Measurements from ENCODE around the gene WT1. TPM values are rescaled to one million over a fixed set of nuclear protein-coding genes. Genes with fewer than 3 reads are reported as not detected.

The WT1 gene
- total and polyA plus RNA-seq, 9 donors = 28.2 to 171 (median 73.8) TPM

- H3K27me3 ChIP-seq = no peaks in the 10 kb centered on the region
- TF ChIP-seq CTCF (IDR thresholded peaks at IDR 0.05) (no peak), EP300 (IDR thresholded peaks at IDR 0.05) (no peak), POLR2A (IDR thresholded peaks at IDR 0.05) (no peak)
Measured at GRCh38 chr11:32411942-32412615, 23.3 kb downstream of the WT1 start.

GRCh38 chr11:32405592-32405991 lies 29.7 kb downstream of the WT1 start:
- intact Hi-C loops (cut with DNase I) = no loop called here
- Histone ChIP-seq H3K27ac (no peak overlapping the region), H3K9me3 (no peaks in the 10 kb centered on the region), H3K4me3 (no peak overlapping the region), H3K36me3 (no peaks in the 10 kb centered on the region), H3K27me3 (no peaks in the 10 kb centered on the region), H3K4me1 (ENCODE audit: insufficient read depth) (no peaks in the 10 kb centered on the region)
- no peak for DNase-seq
- 79 to 89% (median 86%) methylated on average over 4 of the region's 4 CpGs for WGBS, 3 donors
- TF ChIP-seq EP300 (IDR thresholded peaks at IDR 0.05) (no peak), CTCF (IDR thresholded peaks at IDR 0.05) (no peak), POLR2A (IDR thresholded peaks at IDR 0.05) (no peak)

More at GRCh38 chr11:32411942-32412615, 23.3 kb downstream of the WT1 start:
- peaks cover 2% of the 10 kb centered on the region for H3K4me1 ChIP-seq (ENCODE audit: insufficient read depth)
- no peaks in the 10 kb centered on the region for H3K36me3 ChIP-seq
- intact Hi-C loops (cut with DNase I) = no loop called here
- peak; percentile 48 to 57 (median 56) for DNase-seq
- H3K4me3 ChIP-seq = no peak overlapping the region
- WGBS, 3 donors = 5 to 25% (median 7%) methylated on average over 12 of the region's 12 CpGs
- no peaks in the 10 kb centered on the region for H3K9me3 ChIP-seq
- peak overlapping the region; percentile 27 to 62 for H3K27ac ChIP-seq

- no peaks in the 10 kb centered on the region for H3K9me3 ChIP-seq
- TF ChIP-seq POLR2A (IDR thresholded peaks at IDR 0.05) = no peak
- no peak overlapping the region for H3K27ac ChIP-seq
- no peaks in the 10 kb centered on the region for H3K4me1 ChIP-seq (ENCODE audit: insufficient read depth)
- H3K36me3 ChIP-seq = no peaks in the 10 kb centered on the region
- intact Hi-C loops (cut with DNase I) = no loop called here
- no peak for DNase-seq
- no peak overlapping the region for H3K4me3 ChIP-seq
- no peaks in the 10 kb centered on the region for H3K27me3 ChIP-seq
- WGBS, 3 donors = 84 to 93% (median 93%) methylated on average over 2 of the region's 2 CpGs
Measured at GRCh38 chr11:32402836-32403235, 32.5 kb downstream of the WT1 start.

GRCh38 chr11:32400670-32401369 lies 34.5 kb downstream of the WT1 start:
- no peak for DNase-seq
- no peak overlapping the region for H3K27ac ChIP-seq
- intact Hi-C loops (cut with DNase I) = no loop called here
- TF ChIP-seq EP300 (IDR thresholded peaks at IDR 0.05) = no peak
- no peak for TF ChIP-seq POLR2A (IDR thresholded peaks at IDR 0.05)
- TF ChIP-seq CTCF (IDR thresholded peaks at IDR 0.05) = no peak
- WGBS, 3 donors = 50 to 69% (median 58%) methylated on average over 5 of the region's 5 CpGs
- no peak overlapping the region for H3K4me3 ChIP-seq
- H3K9me3 ChIP-seq = no peaks in the 10 kb centered on the region
- no peaks in the 10 kb centered on the region for H3K4me1 ChIP-seq (ENCODE audit: insufficient read depth)
- H3K36me3 ChIP-seq = no peaks in the 10 kb centered on the region
- no peaks in the 10 kb centered on the region for H3K27me3 ChIP-seq

- intact Hi-C loops (cut with DNase I) = no loop called here
- TF ChIP-seq EP300 (IDR thresholded peaks at IDR 0.05) = no peak
- no peak for TF ChIP-seq CTCF (IDR thresholded peaks at IDR 0.05)
- TF ChIP-seq POLR2A (IDR thresholded peaks at IDR 0.05) = no peak
- Histone ChIP-seq H3K36me3 (no peaks in the 10 kb centered on the region), H3K4me3 (no peak overlapping the region), H3K4me1 (ENCODE audit: insufficient read depth) (no peaks in the 10 kb centered on the region), H3K27me3 (no peaks in the 10 kb centered on the region), H3K27ac (no peak overlapping the region), H3K9me3 (no peaks in the 10 kb centered on the region)
- no peak for DNase-seq
- 68 to 72% (median 71%) methylated on average over 16 of the region's 16 CpGs for WGBS, 3 donors
Measured at GRCh38 chr11:32400196-32400595, 35.1 kb downstream of the WT1 start.
